ENCODE measurements around the gene POLR2E.

The POLR2E gene

GRCh38 chr19:1063909-1064660 is 31.1 kb downstream of the POLR2E start:
- DNase-seq: no peak

GRCh38 chr19:1063030-1063908 is 31.9 kb downstream of the POLR2E start:
- DNase-seq: peak; percentile 35 to 75 (median 68)

GRCh38 chr19:1062387-1063029 is 32.7 kb downstream of the POLR2E start:
- DNase-seq: peak in 1 of 5 experiments; percentile 36

GRCh38 chr19:1061987-1062386 is 33.2 kb downstream of the POLR2E start:
- DNase-seq: no peak

- no peak for DNase-seq
These were observed 34.5 kb downstream of the POLR2E start for GRCh38 chr19:1060689-1061088.

GRCh38 chr19:1058112-1058511 is 37.1 kb downstream of the POLR2E start:
- DNase-seq: no peak

- peak in 1 of 5 experiments; percentile 81 for DNase-seq
These were observed 37.9 kb downstream of the POLR2E start for GRCh38 chr19:1057176-1057855.

- no peak for DNase-seq
These were observed 39.1 kb downstream of the POLR2E start for GRCh38 chr19:1055886-1056620.

GRCh38 chr19:1055028-1055425 is 40.1 kb downstream of the POLR2E start:
- peak in 1 of 5 experiments; percentile 2 for DNase-seq

- DNase-seq: peak in 1 of 5 experiments; percentile 2
These were observed 40.8 kb downstream of the POLR2E start for GRCh38 chr19:1054102-1055027.

- DNase-seq: no peak
These were observed 41.7 kb downstream of the POLR2E start for GRCh38 chr19:1053176-1054101.

- DNase-seq: peak in 1 of 5 experiments; percentile 48
These were observed 42.7 kb downstream of the POLR2E start for GRCh38 chr19:1052349-1052975.

- peak in 1 of 5 experiments; percentile 2 for DNase-seq
These were observed 43.4 kb downstream of the POLR2E start for GRCh38 chr19:1051791-1052190.

- no peak for DNase-seq
These were observed 44.0 kb downstream of the POLR2E start for GRCh38 chr19:1050989-1051788.

GRCh38 chr19:1049800-1050199 is 45.4 kb downstream of the POLR2E start:
- DNase-seq: no peak

- DNase-seq: no peak
These were observed 46.1 kb downstream of the POLR2E start for GRCh38 chr19:1049106-1049505.

GRCh38 chr19:1047696-1048147 is 47.5 kb downstream of the POLR2E start:
- peak in 1 of 5 experiments; percentile 3 for DNase-seq
